Karpas-422 (cell line): ENCODE measurements around the gene BRD8. TPM values are rescaled to one million over a fixed set of nuclear protein-coding genes. Genes with fewer than 3 reads are reported as not detected.
A peak's percentile ranks its signal among the peaks of the same experiment; 100 is the strongest.

Experiments
- DNase-seq: peaks from one replicate; pipeline ENCODE4 v3.0.0-alpha.2; 2015
- H2AFZ ChIP-seq: fragments of 200-600 bp; sonication (generic); 2 replicates; pipeline ENCODE4 v1.6.1; 2014; ENCODE audit warnings: antibody characterized with exemption, low read length, mixed read lengths
- H3K27ac ChIP-seq: fragments of 200-600 bp; sonication (generic); 2 replicates; pipeline ENCODE4 v1.5.1; 2014; ENCODE audit warnings: mild to moderate bottlenecking, low read length, moderate library complexity
- H3K27me3 ChIP-seq: fragments of 200-600 bp; sonication (generic); 2 replicates; pipeline ENCODE4 v1.6.1; 2014; ENCODE audit warnings: low read length, mixed read lengths
- H3K36me3 ChIP-seq: fragments of 200-600 bp; sonication (generic); 2 replicates; pipeline ENCODE4 v1.6.1; 2014; ENCODE audit warnings: low read length, mixed read lengths; ENCODE audit not compliant: insufficient read depth
- H3K4me1 ChIP-seq: fragments of 200-600 bp; sonication (generic); 2 replicates; pipeline ENCODE4 v1.6.1; 2014; ENCODE audit warnings: mild to moderate bottlenecking, low read length, mixed read lengths
- H3K4me2 ChIP-seq: fragments of 200-600 bp; sonication (generic); 2 replicates; pipeline ENCODE4 v1.6.1; 2014; ENCODE audit warnings: low read length, low read depth, mild to moderate bottlenecking; ENCODE audit not compliant: poor library complexity, severe bottlenecking
- H3K4me3 ChIP-seq: fragments of 200-600 bp; sonication (generic); 2 replicates; pipeline ENCODE4 v1.5.1; 2014; ENCODE audit warnings: mild to moderate bottlenecking, antibody characterized with exemption, low read length, mixed read lengths
- H3K79me2 ChIP-seq: fragments of 200-600 bp; sonication (generic); 2 replicates; pipeline ENCODE4 v1.6.1; 2014; ENCODE audit warnings: mild to moderate bottlenecking, low read length, mixed read lengths
- H3K9ac ChIP-seq: fragments of 200-600 bp; sonication (generic); 2 replicates; pipeline ENCODE4 v1.6.0; 2014; ENCODE audit warnings: low read length
- H3K9me2 ChIP-seq: fragments of 200-600 bp; sonication (generic), shearing (Covaris generic); replicated peaks from 2 replicates; pipeline ENCODE4 v1.6.0; 2014; ENCODE audit warnings: mild to moderate bottlenecking, low read length, moderate library complexity; ENCODE audit not compliant: insufficient read depth
- H3K9me3 ChIP-seq: fragments of 300-700, 200-600 bp; sonication (generic); 2 replicates; pipeline ENCODE4 v1.6.1; 2014; ENCODE audit warnings: low read length, mixed read lengths
- H4K20me1 ChIP-seq: fragments of 200-600 bp; sonication (generic); 2 replicates; pipeline ENCODE4 v1.6.1; 2014; ENCODE audit warnings: mild to moderate bottlenecking, antibody characterized with exemption, low read length, low read depth; ENCODE audit not compliant: insufficient read depth
- total RNA-seq: library from RNA; depleted of rRNA; stranded (reverse); fragments of >200 nt; shearing (Covaris generic); gene quantifications from 2 replicates; pipeline ENCODE4 v1.2.3, GENCODE V29; 2014; ENCODE audit warnings: low replicate concordance; rRNA removed

Gene BRD8, protein sequence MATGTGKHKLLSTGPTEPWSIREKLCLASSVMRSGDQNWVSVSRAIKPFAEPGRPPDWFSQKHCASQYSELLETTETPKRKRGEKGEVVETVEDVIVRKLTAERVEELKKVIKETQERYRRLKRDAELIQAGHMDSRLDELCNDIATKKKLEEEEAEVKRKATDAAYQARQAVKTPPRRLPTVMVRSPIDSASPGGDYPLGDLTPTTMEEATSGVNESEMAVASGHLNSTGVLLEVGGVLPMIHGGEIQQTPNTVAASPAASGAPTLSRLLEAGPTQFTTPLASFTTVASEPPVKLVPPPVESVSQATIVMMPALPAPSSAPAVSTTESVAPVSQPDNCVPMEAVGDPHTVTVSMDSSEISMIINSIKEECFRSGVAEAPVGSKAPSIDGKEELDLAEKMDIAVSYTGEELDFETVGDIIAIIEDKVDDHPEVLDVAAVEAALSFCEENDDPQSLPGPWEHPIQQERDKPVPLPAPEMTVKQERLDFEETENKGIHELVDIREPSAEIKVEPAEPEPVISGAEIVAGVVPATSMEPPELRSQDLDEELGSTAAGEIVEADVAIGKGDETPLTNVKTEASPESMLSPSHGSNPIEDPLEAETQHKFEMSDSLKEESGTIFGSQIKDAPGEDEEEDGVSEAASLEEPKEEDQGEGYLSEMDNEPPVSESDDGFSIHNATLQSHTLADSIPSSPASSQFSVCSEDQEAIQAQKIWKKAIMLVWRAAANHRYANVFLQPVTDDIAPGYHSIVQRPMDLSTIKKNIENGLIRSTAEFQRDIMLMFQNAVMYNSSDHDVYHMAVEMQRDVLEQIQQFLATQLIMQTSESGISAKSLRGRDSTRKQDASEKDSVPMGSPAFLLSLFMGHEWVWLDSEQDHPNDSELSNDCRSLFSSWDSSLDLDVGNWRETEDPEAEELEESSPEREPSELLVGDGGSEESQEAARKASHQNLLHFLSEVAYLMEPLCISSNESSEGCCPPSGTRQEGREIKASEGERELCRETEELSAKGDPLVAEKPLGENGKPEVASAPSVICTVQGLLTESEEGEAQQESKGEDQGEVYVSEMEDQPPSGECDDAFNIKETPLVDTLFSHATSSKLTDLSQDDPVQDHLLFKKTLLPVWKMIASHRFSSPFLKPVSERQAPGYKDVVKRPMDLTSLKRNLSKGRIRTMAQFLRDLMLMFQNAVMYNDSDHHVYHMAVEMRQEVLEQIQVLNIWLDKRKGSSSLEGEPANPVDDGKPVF
- 44.9 and 51.9 TPM in 2 replicates for total RNA-seq

DNA sequence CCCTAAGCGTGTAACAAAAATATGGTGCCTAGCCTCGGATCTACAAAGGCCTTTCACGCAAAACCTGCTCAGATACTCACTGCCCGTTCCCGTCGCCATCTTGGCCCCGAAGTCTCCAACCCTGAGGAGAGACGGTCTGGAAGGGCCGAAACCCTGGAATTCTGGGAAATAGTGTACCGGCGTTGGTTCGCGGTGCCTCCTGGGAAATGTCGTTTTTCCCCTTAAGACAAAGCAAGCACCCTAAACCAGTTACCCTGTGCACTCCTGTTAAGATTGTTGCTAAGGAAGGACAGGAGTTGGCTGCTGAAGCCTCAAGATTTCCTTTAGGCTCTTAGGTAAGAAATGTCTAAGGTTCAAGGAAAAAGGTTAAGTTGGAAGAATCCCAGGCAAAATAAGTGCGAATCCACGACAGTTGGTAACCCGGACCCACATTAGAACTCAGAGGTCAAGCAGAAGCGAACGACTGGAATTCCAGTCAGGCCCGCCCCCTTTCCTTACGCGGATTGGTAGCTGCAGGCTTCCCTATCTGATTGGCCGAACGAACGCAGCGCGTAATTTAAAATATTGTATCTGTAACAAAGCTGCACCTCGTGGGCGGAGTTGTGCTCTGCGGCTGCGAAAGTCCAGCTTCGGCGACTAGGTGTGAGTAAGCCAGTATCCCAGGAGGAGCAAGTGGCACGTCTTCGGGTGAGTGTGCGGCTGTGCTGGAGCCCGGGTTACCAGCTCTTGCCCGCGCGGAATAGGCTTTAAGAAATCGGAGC is at the start of gene BRD8, which contains the start of gene KIF20A:
Gene BRD8 (minus strand): TSS at position 115 of the 761 bp plus-strand sequence. CDS start 16 bp downstream, at position 99.
Gene KIF20A (plus strand): TSS at position 597 of the 761 bp plus-strand sequence. CDS start 569 bp downstream, outside the sequence.
- Histone ChIP-seq H4K20me1 (no peaks in the 10 kb centered on the region), H3K4me3 (peak within 1 kb of the TSS; percentile 92), H3K9me3 (no peaks in the 10 kb centered on the region), H3K4me2 (peak within 1 kb of the TSS; percentile 91), H3K27ac (peak within 1 kb of the TSS; percentile 84), H3K4me1 (peaks cover 16% of the 10 kb centered on the region), H3K79me2 (peaks cover 66% of the 10 kb centered on the region), H3K36me3 (peaks cover 34% of the 10 kb centered on the region), H3K9me2 (no peaks in the 10 kb centered on the region), H3K9ac (peak within 1 kb of the TSS; percentile 91), H2AFZ (peak within 1 kb of the TSS; percentile 96), H3K27me3 (no peaks in the 10 kb centered on the region)
- peak; percentile 96 for DNase-seq

DNA sequence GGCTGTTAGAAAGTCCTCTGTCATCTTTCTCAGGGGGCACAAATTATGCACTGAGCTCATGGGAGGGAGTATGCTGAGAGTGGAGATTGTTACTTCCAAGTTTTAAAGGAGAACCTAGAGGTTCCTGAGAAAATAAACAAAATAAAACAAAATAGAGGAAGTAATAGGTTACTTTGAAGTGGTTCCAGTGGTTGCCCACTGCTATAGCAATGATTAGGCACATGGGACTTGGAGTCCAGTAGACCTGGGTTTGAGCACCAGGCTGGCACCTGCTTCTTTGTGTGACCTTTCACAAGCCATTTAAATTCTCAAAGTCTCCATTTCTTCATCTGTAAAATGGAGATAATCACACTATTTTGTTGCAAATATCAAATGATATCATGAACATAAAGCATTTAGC is 48.5 kb upstream of the BRD8 start:
- H3K4me3 ChIP-seq: no peak overlapping the region

GRCh38 chr5:138224712-138225111 is 46.3 kb upstream of the BRD8 start:
- no peak overlapping the region for H2AFZ ChIP-seq
- no peaks in the 10 kb centered on the region for H3K79me2 ChIP-seq
- H3K27me3 ChIP-seq: no peaks in the 10 kb centered on the region
- H3K9me3 ChIP-seq: no peaks in the 10 kb centered on the region
- no peak for DNase-seq
- no peak overlapping the region for H3K9ac ChIP-seq
- H4K20me1 ChIP-seq: no peaks in the 10 kb centered on the region
- no peaks in the 10 kb centered on the region for H3K4me1 ChIP-seq
- H3K9me2 ChIP-seq: no peaks in the 10 kb centered on the region
- no peaks in the 10 kb centered on the region for H3K36me3 ChIP-seq
- H3K4me3 ChIP-seq: no peak overlapping the region
- no peak overlapping the region for H3K4me2 ChIP-seq
- H3K27ac ChIP-seq: no peak overlapping the region

More for the DNA sequence above, 48.5 kb upstream of the BRD8 start:
- Histone ChIP-seq H3K9ac (no peak overlapping the region), H4K20me1 (no peaks in the 10 kb centered on the region), H3K27me3 (no peaks in the 10 kb centered on the region), H3K4me1 (no peaks in the 10 kb centered on the region), H3K9me3 (no peaks in the 10 kb centered on the region), H3K36me3 (no peaks in the 10 kb centered on the region), H2AFZ (no peak overlapping the region), H3K27ac (no peak overlapping the region), H3K9me2 (no peaks in the 10 kb centered on the region), H3K4me2 (no peak overlapping the region), H3K79me2 (no peaks in the 10 kb centered on the region)
- DNase-seq: no peak

- H3K27ac ChIP-seq: no peak overlapping the region
- H2AFZ ChIP-seq: no peak overlapping the region
- H3K79me2 ChIP-seq: no peaks in the 10 kb centered on the region
- no peaks in the 10 kb centered on the region for H4K20me1 ChIP-seq
- no peaks in the 10 kb centered on the region for H3K9me3 ChIP-seq
- H3K27me3 ChIP-seq: no peaks in the 10 kb centered on the region
- H3K36me3 ChIP-seq: no peaks in the 10 kb centered on the region
- H3K9me2 ChIP-seq: no peaks in the 10 kb centered on the region
- DNase-seq: no peak
- H3K9ac ChIP-seq: no peak overlapping the region
- H3K4me2 ChIP-seq: no peak overlapping the region
- H3K4me3 ChIP-seq: no peak overlapping the region
- H3K4me1 ChIP-seq: no peaks in the 10 kb centered on the region
These were observed 45.1 kb upstream of the BRD8 start for GRCh38 chr5:138223532-138223931.

GRCh38 chr5:138216799-138217198 is 38.4 kb upstream of the BRD8 start:
- Histone ChIP-seq H3K4me2 (no peak overlapping the region), H3K27ac (no peak overlapping the region), H3K9me3 (no peaks in the 10 kb centered on the region), H3K36me3 (no peaks in the 10 kb centered on the region), H3K9ac (no peak overlapping the region), H3K27me3 (no peaks in the 10 kb centered on the region), H3K4me1 (peaks cover 12% of the 10 kb centered on the region), H4K20me1 (no peaks in the 10 kb centered on the region), H3K4me3 (no peak overlapping the region), H2AFZ (no peak overlapping the region), H3K9me2 (no peaks in the 10 kb centered on the region), H3K79me2 (peaks cover 13% of the 10 kb centered on the region)
- DNase-seq: no peak

- Histone ChIP-seq H3K9ac (peak within 1 kb of the TSS; percentile 92), H3K4me1 (peaks cover 14% of the 10 kb centered on the region), H4K20me1 (no peaks in the 10 kb centered on the region), H2AFZ (peak within 1 kb of the TSS; percentile 99), H3K9me2 (no peaks in the 10 kb centered on the region), H3K4me3 (peak within 1 kb of the TSS; percentile 98), H3K4me2 (peak within 1 kb of the TSS; percentile 99), H3K36me3 (peaks cover 17% of the 10 kb centered on the region; the same call in 1 of the 2 replicates), H3K27ac (0 out of 2 replicates have a peak within 1 kb of the TSS, but pooled peaks have one; percentile 26), H3K9me3 (no peaks in the 10 kb centered on the region), H3K79me2 (peaks cover 46% of the 10 kb centered on the region), H3K27me3 (no peaks in the 10 kb centered on the region)
- DNase-seq: peak; percentile 98
These were observed 35.0 kb upstream of the BRD8 start, which contains the start of gene CDC23 for GRCh38 chr5:138213161-138214029. CDC23 (minus strand) TSS chr5:138213323; CDS start chr5:138213312, 11 bp downstream.
